OCI-LY1 (cell line): ENCODE results near the gene CCDC71.

ENCODE experiments used
- H2AFZ ChIP-seq: fragments of 200-600 bp; sonication (generic), shearing (Covaris generic); 2 replicates; pipeline ENCODE4 v1.6.0; 2014; ENCODE audit warnings: antibody characterized with exemption, mild to moderate bottlenecking, low read length
- H3F3A ChIP-seq: fragments of 200-600 bp; sonication (generic), shearing (Covaris generic); 2 replicates; pipeline ENCODE4 v1.6.0; 2014; ENCODE audit warnings: mild to moderate bottlenecking, antibody characterized with exemption, low read length, moderate library complexity; ENCODE audit not compliant: insufficient read depth
- H3K27ac ChIP-seq: fragments of 200-600 bp; sonication (generic); 2 replicates; pipeline ENCODE4 v1.5.1; 2014; ENCODE audit warnings: low read length, mixed run types, mild to moderate bottlenecking, low read depth; ENCODE audit not compliant: poor library complexity, severe bottlenecking
- H3K27me3 ChIP-seq: fragments of 200-600 bp; sonication (generic); 2 replicates; pipeline ENCODE4 v1.6.0; 2014; ENCODE audit warnings: antibody characterized with exemption, mild to moderate bottlenecking, low read length, moderate library complexity; ENCODE audit not compliant: insufficient read depth
- H3K36me3 ChIP-seq: fragments of 200-600 bp; sonication (generic); 2 replicates; pipeline ENCODE4 v1.6.1; 2014; ENCODE audit warnings: mild to moderate bottlenecking, antibody characterized with exemption, low read length, moderate library complexity, mixed read lengths; ENCODE audit not compliant: insufficient read depth
- H3K4me1 ChIP-seq: fragments of 200-600 bp; sonication (generic); 2 replicates; pipeline ENCODE4 v1.5.1; 2014; ENCODE audit warnings: mild to moderate bottlenecking, low read length, moderate library complexity; ENCODE audit not compliant: insufficient read depth, severe bottlenecking
- H3K4me2 ChIP-seq: fragments of 200-600 bp; sonication (generic), shearing (Covaris generic); 2 replicates; pipeline ENCODE4 v1.6.1; 2014; ENCODE audit warnings: low read length
- H3K4me3 ChIP-seq: fragments of 200-600 bp; sonication (generic); 2 replicates; pipeline ENCODE4 v1.5.1; 2014; ENCODE audit warnings: low read length, low read depth, mild to moderate bottlenecking, mixed read lengths; ENCODE audit not compliant: poor library complexity, severe bottlenecking
- H3K79me2 ChIP-seq: fragments of 200-600 bp; shearing (Covaris generic); 2 replicates; pipeline ENCODE4 v1.6.1; 2016; ENCODE audit warnings: mixed run types, low read length, mixed read lengths; ENCODE audit not compliant: insufficient read depth
- H3K9ac ChIP-seq: fragments of 200-600 bp; sonication (generic), shearing (Covaris generic); 2 replicates; pipeline ENCODE4 v1.6.1; 2014; ENCODE audit warnings: mild to moderate bottlenecking, low read length, mixed read lengths
- H3K9me2 ChIP-seq: fragments of 200-600 bp; sonication (generic), shearing (Covaris generic); 2 replicates; pipeline ENCODE4 v1.6.1; 2014; ENCODE audit warnings: low read depth, mild to moderate bottlenecking, low read length, mixed read lengths
- H3K9me3 ChIP-seq: fragments of 200-600 bp; shearing (Covaris generic); 2 replicates; pipeline ENCODE4 v1.6.1; 2014; ENCODE audit warnings: low read length, mixed read lengths
- H4K20me1 ChIP-seq: fragments of 200-600 bp; sonication (generic), shearing (Covaris generic); 2 replicates; pipeline ENCODE4 v1.6.0; 2016; ENCODE audit warnings: mild to moderate bottlenecking, low read length; ENCODE audit not compliant: insufficient read depth
- CTCF ChIP-seq: fragments of 200-600 bp; sonication (generic), shearing (Covaris generic); IDR thresholded peaks from 2 replicates; pipeline ENCODE4 v1.5.1; 2017; ENCODE audit warnings: mild to moderate bottlenecking, antibody characterized with exemption, low read length, moderate library complexity, mixed read lengths
- EZH2 ChIP-seq: fragments of 200-600 bp; sonication (generic), shearing (Covaris generic); IDR thresholded peaks from 2 replicates; pipeline ENCODE4 v1.8.0; 2017; ENCODE audit warnings: borderline replicate concordance, mixed run types, mild to moderate bottlenecking, antibody characterized with exemption, low read length, moderate library complexity, mixed read lengths

The CCDC71 gene

DNA sequence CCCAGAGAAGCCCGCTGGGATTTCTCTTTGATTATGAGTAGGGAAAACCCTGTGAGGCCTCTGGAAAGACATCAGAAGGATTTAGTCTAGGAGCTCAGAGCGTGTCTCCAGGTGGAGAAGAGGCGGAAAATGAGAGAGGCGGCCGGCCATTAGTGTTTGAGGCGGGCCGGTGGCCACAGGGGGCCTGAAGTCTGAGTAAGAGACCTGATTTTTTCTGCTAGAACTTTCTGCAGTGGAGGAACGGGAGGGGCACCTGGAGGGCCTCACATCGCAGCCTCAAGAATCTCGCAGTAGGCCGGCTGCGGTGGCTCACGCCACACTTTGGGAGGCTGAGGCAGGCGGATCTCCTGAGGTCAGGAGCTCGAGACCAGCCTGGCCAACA lies 33.8 kb upstream of the CCDC71 start:
- Histone ChIP-seq H3F3A (no peaks in the 10 kb centered on the region), H3K36me3 (no peaks in the 10 kb centered on the region), H3K4me2 (no peak overlapping the region), H3K4me1 (no peaks in the 10 kb centered on the region), H3K27ac (no peak overlapping the region), H3K9me2 (no peaks in the 10 kb centered on the region), H3K79me2 (no peaks in the 10 kb centered on the region), H3K4me3 (no peak overlapping the region), H3K9me3 (no peaks in the 10 kb centered on the region), H3K9ac (no peak overlapping the region), H3K27me3 (no peaks in the 10 kb centered on the region), H2AFZ (no peak overlapping the region), H4K20me1 (no peaks in the 10 kb centered on the region)
- TF ChIP-seq CTCF (no peak), EZH2 (no peak)

DNA sequence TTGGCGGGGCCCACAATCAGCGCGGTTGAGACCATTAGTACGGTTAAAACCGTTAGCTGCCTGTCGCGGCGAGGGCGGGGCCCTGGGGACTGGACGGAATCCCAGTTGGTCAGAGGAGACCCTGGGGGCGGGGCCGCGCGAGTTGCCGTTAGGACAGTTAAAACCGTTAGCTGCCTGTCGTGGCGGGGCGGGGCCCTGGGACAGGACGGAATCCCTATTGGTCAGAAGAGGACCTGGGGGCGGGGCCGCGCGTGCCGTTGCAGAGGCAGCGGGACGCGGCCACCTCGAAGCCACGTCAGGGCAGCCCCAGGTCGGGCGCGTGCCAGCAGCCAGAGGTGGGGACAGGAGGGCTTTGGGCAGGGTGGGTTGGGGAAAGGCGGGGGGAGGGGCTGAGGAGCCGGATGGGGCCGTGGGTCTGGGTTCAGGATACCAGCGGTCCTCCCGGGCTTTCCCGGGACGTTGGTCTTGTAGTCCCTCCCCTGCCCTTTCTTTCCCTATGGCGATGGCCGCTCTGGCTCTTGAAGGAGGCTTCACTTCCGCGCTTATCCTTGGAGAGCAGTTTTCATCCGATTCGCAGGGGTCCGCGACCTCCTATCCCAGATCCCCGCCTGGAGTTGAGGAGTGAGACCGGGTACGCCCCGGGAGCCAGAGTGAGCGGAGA lies 33.2 kb upstream of the CCDC71 start:
- Histone ChIP-seq H3K36me3 (no peaks in the 10 kb centered on the region), H3K4me3 (no peak overlapping the region), H3K27me3 (no peaks in the 10 kb centered on the region), H3K27ac (no peak overlapping the region), H4K20me1 (no peaks in the 10 kb centered on the region), H3K4me1 (no peaks in the 10 kb centered on the region), H3K9ac (no peak overlapping the region), H3K4me2 (no peak overlapping the region), H3K9me2 (no peaks in the 10 kb centered on the region), H2AFZ (no peak overlapping the region), H3K9me3 (no peaks in the 10 kb centered on the region), H3F3A (no peaks in the 10 kb centered on the region), H3K79me2 (no peaks in the 10 kb centered on the region)
- no peak for TF ChIP-seq CTCF
- TF ChIP-seq EZH2: no peak

DNA sequence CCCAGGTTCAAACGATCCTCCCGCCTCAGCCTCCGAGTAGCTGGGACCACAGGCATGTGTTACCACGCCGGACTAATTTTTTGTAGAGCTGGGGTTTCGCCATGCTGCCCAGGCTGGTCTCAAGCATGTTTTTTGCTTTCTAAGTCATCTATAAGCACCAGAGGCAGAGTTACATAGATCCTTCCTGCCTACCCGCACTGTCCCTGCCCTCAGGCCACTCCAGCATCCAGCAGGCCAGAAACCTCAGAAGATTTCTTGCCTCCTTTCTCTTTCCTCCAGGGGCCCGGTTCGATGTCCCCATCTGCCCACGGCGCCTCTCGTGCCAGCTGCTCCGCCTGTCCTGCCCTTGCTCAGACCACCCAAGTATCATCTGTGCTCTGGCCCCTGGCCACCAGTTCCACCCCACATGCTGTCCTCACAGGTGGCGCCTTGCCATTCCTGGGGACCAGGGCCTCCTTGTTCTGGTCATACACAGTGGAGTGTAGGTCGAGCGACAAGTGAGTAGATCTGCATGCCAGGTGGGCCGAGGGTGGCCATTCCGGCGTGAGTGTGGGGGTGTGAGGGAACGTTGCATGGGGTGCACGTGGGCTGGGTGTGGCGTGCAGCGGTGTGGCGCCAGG lies 32.6 kb upstream of the CCDC71 start:
- Histone ChIP-seq H4K20me1 (no peaks in the 10 kb centered on the region), H3F3A (no peaks in the 10 kb centered on the region), H3K9me2 (no peaks in the 10 kb centered on the region), H3K4me2 (no peak overlapping the region), H3K9me3 (no peaks in the 10 kb centered on the region), H3K4me1 (no peaks in the 10 kb centered on the region), H3K36me3 (no peaks in the 10 kb centered on the region), H2AFZ (no peak overlapping the region), H3K4me3 (no peak overlapping the region), H3K27me3 (no peaks in the 10 kb centered on the region), H3K27ac (no peak overlapping the region), H3K9ac (no peak overlapping the region), H3K79me2 (no peaks in the 10 kb centered on the region)
- TF ChIP-seq EZH2: no peak
- TF ChIP-seq CTCF: no peak
